CD4-positive, CD25-positive, alpha-beta regulatory T cell (primary cell): Measurements from ENCODE around the gene AKR1B15. TPM values are rescaled to one million over a fixed set of nuclear protein-coding genes. Genes with fewer than 3 reads are reported as not detected.
"Not testable (repeated sequence)": the region's sequence is repeated elsewhere in the genome, so short reads cannot be mapped to it uniquely, and the experiment has no call there.

Experiments
- ATAC-seq, 2 donors: fragments of 150-1000 bp; cut with Tn5 transposase; one replicate each; pipeline ENCODE4 v1.10.0; 2021; ENCODE audit warnings: low read depth in 2 of 2, moderate number of reproducible peaks in 2 of 2, moderate library complexity in 1 of 2
- DNase-seq, 3 donors: peaks; one replicate each; pipeline versions ENCODE4 v3.0.0 to v3.0.0-alpha.2; 2012 to 2022; ENCODE audit warnings: mixed read lengths in 1 of 3
- H3K27ac ChIP-seq: one replicate; pipeline ENCODE4 v1.7.0; 2013; ENCODE audit warnings: mild to moderate bottlenecking, low read length; ENCODE audit not compliant: insufficient read depth, poor library complexity, severe bottlenecking
- H3K27me3 ChIP-seq: one replicate; pipeline ENCODE4 v1.7.0; 2013; ENCODE audit warnings: low read length; ENCODE audit not compliant: control insufficient read depth, insufficient read depth
- H3K36me3 ChIP-seq: one replicate; pipeline ENCODE4 v1.7.0; 2013; ENCODE audit warnings: mild to moderate bottlenecking, low read length, moderate library complexity; ENCODE audit not compliant: control insufficient read depth, insufficient read depth
- H3K4me1 ChIP-seq: 2 replicates; pipeline ENCODE4 v1.7.0; 2013; ENCODE audit warnings: mild to moderate bottlenecking, low read length; ENCODE audit not compliant: insufficient read depth, control insufficient read depth, poor library complexity, severe bottlenecking
- H3K4me3 ChIP-seq: one replicate; pipeline ENCODE4 v1.7.0; 2013; ENCODE audit warnings: low read depth, mild to moderate bottlenecking, low read length, moderate library complexity
- H3K9me3 ChIP-seq, 2 experiments: 1 replicate in 1 of 2; 2 replicates in 1 of 2; pipeline ENCODE4 v1.7.0; 2013; ENCODE audit warnings: low read length in 2 of 2, mild to moderate bottlenecking in 1 of 2, moderate library complexity in 1 of 2; ENCODE audit not compliant: control insufficient read depth in 2 of 2
- H3K27ac Mint-ChIP-seq, 3 donors: one replicate each; pipeline ENCODE4 v1.8.0; 2020 to 2022; ENCODE audit warnings: mild to moderate bottlenecking in 3 of 3, mixed read lengths in 3 of 3, moderate library complexity in 2 of 3
- H3K27me3 Mint-ChIP-seq: one replicate; pipeline ENCODE4 v1.8.0; 2022; ENCODE audit warnings: mild to moderate bottlenecking, mixed read lengths
- H3K36me3 Mint-ChIP-seq: one replicate; pipeline ENCODE4 v1.8.0; 2020; ENCODE audit warnings: mixed read lengths
- H3K4me1 Mint-ChIP-seq, 4 donors: one replicate each; pipeline ENCODE4 v1.8.0; 2020 to 2022; ENCODE audit warnings: mixed read lengths in 4 of 4, mild to moderate bottlenecking in 1 of 4
- H3K4me3 Mint-ChIP-seq, 4 donors: one replicate each; pipeline ENCODE4 v1.8.0; 2020 to 2022; ENCODE audit warnings: mild to moderate bottlenecking in 4 of 4, mixed read lengths in 4 of 4, moderate library complexity in 3 of 4
- H3K9me3 Mint-ChIP-seq, 7 donors: one replicate each; pipeline ENCODE4 v1.8.0; 2020 to 2022; ENCODE audit warnings: mixed read lengths in 7 of 7, mild to moderate bottlenecking in 3 of 7, moderate library complexity in 2 of 7
- polyA plus RNA-seq, 4 donors: library from polyadenylated mRNA; unstranded; fragments of 300-500 nt; fragmentation: Illumina TruSeq; gene quantifications; one replicate each; pipeline ENCODE4 v1.2.3, GENCODE V29; 2021
- total RNA-seq: library from RNA; stranded (reverse); gene quantifications from one replicate; pipeline ENCODE4 v1.2.3, GENCODE V29; 2022

AKR1B15 gene
- total and polyA plus RNA-seq, 5 donors from 2014 or later, result not detected

- H3K27me3 ChIP-seq, result peaks cover 4% of the 10 kb centered on the region
- no peaks in the 10 kb centered on the region for H3K9me3 ChIP-seq
- peaks cover 27% of the 10 kb centered on the region for H3K27me3 Mint-ChIP-seq
- H3K9me3 Mint-ChIP-seq, result no peaks in the 10 kb centered on the region
- no peaks in the 10 kb centered on the region for H3K4me1 Mint-ChIP-seq
- no peak for DNase-seq
- no peak for ATAC-seq
- no peak overlapping the region for H3K27ac ChIP-seq
- no peaks in the 10 kb centered on the region for H3K4me1 ChIP-seq
- H3K27ac Mint-ChIP-seq, result no peak overlapping the region
- no peak overlapping the region for H3K4me3 ChIP-seq
- no peaks in the 10 kb centered on the region for H3K36me3 ChIP-seq
- no peaks in the 10 kb centered on the region for H3K36me3 Mint-ChIP-seq
- no peak overlapping the region for H3K4me3 Mint-ChIP-seq
Observed at GRCh38 chr7:134534633-134535032, 14.3 kb upstream of the AKR1B15 start.

GRCh38 chr7:134535272-134535918 lies 13.5 kb upstream of the AKR1B15 start:
- Histone ChIP-seq H3K9me3 (no peaks in the 10 kb centered on the region), H3K4me1 (no peaks in the 10 kb centered on the region), H3K4me3 (no peak overlapping the region), H3K27me3 (peaks cover 4% of the 10 kb centered on the region), H3K27ac (no peak overlapping the region), H3K36me3 (no peaks in the 10 kb centered on the region)
- Mint-ChIP-seq H3K9me3 (no peaks in the 10 kb centered on the region), H3K27ac (no peak overlapping the region), H3K4me1 (no peaks in the 10 kb centered on the region), H3K4me3 (no peak overlapping the region), H3K36me3 (no peaks in the 10 kb centered on the region), H3K27me3 (peaks cover 23% of the 10 kb centered on the region)
- DNase-seq (no peak), ATAC-seq (no peak)

- peaks cover 1% of the 10 kb centered on the region for H3K27me3 ChIP-seq
- H3K4me3 ChIP-seq, result no peak overlapping the region
- H3K27ac ChIP-seq, result no peak overlapping the region
- Mint-ChIP-seq H3K4me3 (no peak overlapping the region), H3K27ac (no peak overlapping the region), H3K27me3 (peaks cover 17% of the 10 kb centered on the region), H3K4me1 (no peaks in the 10 kb centered on the region), H3K36me3 (no peaks in the 10 kb centered on the region), H3K9me3 (no peaks in the 10 kb centered on the region)
- H3K4me1 ChIP-seq, result no peaks in the 10 kb centered on the region
- no peaks in the 10 kb centered on the region for H3K9me3 ChIP-seq
- H3K36me3 ChIP-seq, result no peaks in the 10 kb centered on the region
- no peak for ATAC-seq
- DNase-seq, result no peak
Observed at GRCh38 chr7:134535919-134536299, 13.0 kb upstream of the AKR1B15 start.

GRCh38 chr7:134536558-134536957 lies 12.4 kb upstream of the AKR1B15 start:
- not testable (repeated sequence) for DNase-seq, H3K36me3 ChIP-seq, H3K4me1 ChIP-seq, H3K27me3 ChIP-seq, H3K9me3 ChIP-seq, ATAC-seq, H3K4me3 ChIP-seq, H3K9me3 Mint-ChIP-seq, H3K36me3 Mint-ChIP-seq, H3K27ac ChIP-seq, H3K4me1 Mint-ChIP-seq, H3K27ac Mint-ChIP-seq, H3K4me3 Mint-ChIP-seq
- peaks cover 11% of the 10 kb centered on the region for H3K27me3 Mint-ChIP-seq

- ATAC-seq, H3K27me3 ChIP-seq, H3K4me1 ChIP-seq, H3K36me3 ChIP-seq, H3K4me3 Mint-ChIP-seq, H3K36me3 Mint-ChIP-seq, H3K27me3 Mint-ChIP-seq, H3K9me3 Mint-ChIP-seq, H3K27ac Mint-ChIP-seq, DNase-seq, H3K9me3 ChIP-seq, H3K27ac ChIP-seq, H3K4me3 ChIP-seq, H3K4me1 Mint-ChIP-seq: not testable (repeated sequence)
Observed at GRCh38 chr7:134537273-134537781, 11.6 kb upstream of the AKR1B15 start.

- H3K4me1 Mint-ChIP-seq, result no peaks in the 10 kb centered on the region
- no peak overlapping the region for H3K27ac Mint-ChIP-seq
- no peak overlapping the region for H3K4me3 ChIP-seq
- H3K4me3 Mint-ChIP-seq, result no peak overlapping the region
- ATAC-seq (no peak), DNase-seq (no peak)
- no peaks in the 10 kb centered on the region for H3K9me3 Mint-ChIP-seq
- peaks cover 3% of the 10 kb centered on the region for H3K27me3 Mint-ChIP-seq
- no peaks in the 10 kb centered on the region for H3K36me3 ChIP-seq
- no peaks in the 10 kb centered on the region for H3K36me3 Mint-ChIP-seq
- no peaks in the 10 kb centered on the region for H3K9me3 ChIP-seq
- H3K27ac ChIP-seq, result no peak overlapping the region
- H3K27me3 ChIP-seq, result peaks cover 2% of the 10 kb centered on the region
- no peaks in the 10 kb centered on the region for H3K4me1 ChIP-seq
Observed at GRCh38 chr7:134539380-134540004, 9.4 kb upstream of the AKR1B15 start.

- not testable (repeated sequence) for DNase-seq, H3K27me3 Mint-ChIP-seq, H3K27ac ChIP-seq, H3K4me1 ChIP-seq, H3K36me3 Mint-ChIP-seq, H3K27me3 ChIP-seq, H3K4me3 Mint-ChIP-seq, H3K9me3 ChIP-seq, H3K4me3 ChIP-seq, H3K4me1 Mint-ChIP-seq, H3K27ac Mint-ChIP-seq, ATAC-seq, H3K36me3 ChIP-seq, H3K9me3 Mint-ChIP-seq
Observed at GRCh38 chr7:134541501-134542194, 7.3 kb upstream of the AKR1B15 start.
